HepG2 (cell line): ENCODE measurements around the gene GDF9. TPM values are rescaled to one million over a fixed set of nuclear protein-coding genes. Genes with fewer than 3 reads are reported as not detected.

ENCODE experiments used
- GABPB1 ChIP-seq: IDR thresholded peaks from 2 replicates; pipeline ENCODE4 v1.6.1; 2016; ENCODE audit warnings: mild to moderate bottlenecking, missing genetic modification reagents, moderate library complexity, missing compliant biosample characterization
- RNF219 ChIP-seq: sonication (generic); formaldehyde crosslinking; IDR thresholded peaks from 2 replicates; pipeline ENCODE4 v1.5.0; 2020; ENCODE audit warnings: mild to moderate bottlenecking, missing genetic modification reagents
- ZNF644 ChIP-seq: IDR thresholded peaks from 2 replicates; pipeline ENCODE4 v1.6.1; 2016; ENCODE audit warnings: low read depth
- polyA plus RNA-seq, 8 experiments: library from polyadenylated mRNA; depleted of rRNA in 3 of 8; stranded (reverse) in 7 of 8; unstranded in 1 of 8; fragments of >200 nt; fragmentation: Illumina TruSeq in 4 of 8; extraction: Trizol in 4 of 8; gene quantifications; 2 replicates each; pipeline versions ENCODE4 v1.2.1 to v1.2.3, GENCODE V29; 2011 to 2016; ENCODE audit warnings: low read depth in 4 of 8, missing spikeins in 1 of 8, mixed read lengths in 1 of 8; ENCODE audit not compliant: insufficient read depth in 1 of 8
- small RNA-seq, 3 experiments: library from RNA; depleted of rRNA; stranded (forward); fragments of <200 nt; gene quantifications; one replicate each; pipeline ENCODE3, GENCODE V24; 2012; ENCODE audit warnings: low read depth in 2 of 3, low replicate concordance in 1 of 3; ENCODE audit not compliant: insufficient read length in 3 of 3, insufficient read depth in 2 of 3
- total RNA-seq, 5 experiments: library from RNA; depleted of rRNA; stranded (reverse); fragments of >200 nt; fragmentation: Illumina TruSeq; extraction: Trizol; gene quantifications; 2 replicates each; pipeline ENCODE4 v1.2.3, GENCODE V29; 2016; ENCODE audit warnings: low read depth in 1 of 5

The GDF9 gene
- total and polyA plus RNA-seq, 2 of the 13 experiments (the other 11 are each of a cell fraction or from before 2014, with no cell fraction given): 0.33 to 0.38 TPM

GRCh38 chr5:132812123-132812765, 54.0 kb downstream of the GDF9 start (continued):
- TF ChIP-seq RNF219 (no peak), GABPB1 (no peak), ZNF644 (CRISPR knock-in tag) (no peak)

Small RNA genes within 50 kb of the gene (small RNA-seq; reads per million reads assigned to genes)
- 0 reads per million in 3 experiments for gene RNA5SP192

Other genes starting within 250 kb of the GDF9 start
- not detected in 2 replicates for gene IL13, start 208.3 kb downstream of the GDF9 start, total RNA-seq (2016; rRNA removed; fragmentation: Illumina TruSeq; extraction: Trizol)
- 0.05 TPM in 1 of 2 replicates, not detected in the other for gene IL13, start 208.3 kb downstream of the GDF9 start, polyA plus RNA-seq (2011; rRNA removed)
- not detected in 2 replicates for gene IL4, start 192.5 kb downstream of the GDF9 start, total RNA-seq (2016; rRNA removed; fragmentation: Illumina TruSeq; extraction: Trizol)
- gene IL4, start 192.5 kb downstream of the GDF9 start, polyA plus RNA-seq (2011; rRNA removed): not detected in 2 replicates
- 8.4 and 11.3 TPM in 2 replicates for gene KIF3A, start 128.9 kb downstream of the GDF9 start, total RNA-seq (2016; rRNA removed; fragmentation: Illumina TruSeq; extraction: Trizol)
- 2.3 TPM in 2 replicates for gene KIF3A, start 128.9 kb downstream of the GDF9 start, polyA plus RNA-seq (2011; rRNA removed)
- gene CCNI2, start 119.0 kb downstream of the GDF9 start, total RNA-seq (2016; rRNA removed; fragmentation: Illumina TruSeq; extraction: Trizol): not detected in 2 replicates
- gene CCNI2, start 119.0 kb downstream of the GDF9 start, polyA plus RNA-seq (2011; rRNA removed): 0.03 TPM in 1 of 2 replicates, not detected in the other
- gene SEPTIN8, start 89.2 kb downstream of the GDF9 start, total RNA-seq (2016; rRNA removed; fragmentation: Illumina TruSeq; extraction: Trizol): 49.9 and 50.7 TPM in 2 replicates
- gene SEPTIN8, start 89.2 kb downstream of the GDF9 start, polyA plus RNA-seq (2011; rRNA removed): 41.4 and 52.4 TPM in 2 replicates
- 1.9 and 2.0 TPM in 2 replicates for gene SOWAHA, start 53.2 kb downstream of the GDF9 start, total RNA-seq (2016; rRNA removed; fragmentation: Illumina TruSeq; extraction: Trizol)
- gene SOWAHA, start 53.2 kb downstream of the GDF9 start, polyA plus RNA-seq (2011; rRNA removed): 0.82 and 0.95 TPM in 2 replicates
- 8.9 and 18.2 TPM in 2 replicates for gene SHROOM1, start 35.8 kb downstream of the GDF9 start, total RNA-seq (2016; rRNA removed; fragmentation: Illumina TruSeq; extraction: Trizol)
- 25.7 and 34.5 TPM in 2 replicates for gene SHROOM1, start 35.8 kb downstream of the GDF9 start, polyA plus RNA-seq (2011; rRNA removed)
- 575 and 610 TPM in 2 replicates for gene UQCRQ, start 173 bp upstream of the GDF9 start, total RNA-seq (2016; rRNA removed; fragmentation: Illumina TruSeq; extraction: Trizol)
- 237 and 257 TPM in 2 replicates for gene UQCRQ, start 173 bp upstream of the GDF9 start, polyA plus RNA-seq (2011; rRNA removed)
- 19.8 and 23.9 TPM in 2 replicates for gene LEAP2, start 7.2 kb upstream of the GDF9 start, total RNA-seq (2016; rRNA removed; fragmentation: Illumina TruSeq; extraction: Trizol)
- 51.9 and 70.9 TPM in 2 replicates for gene LEAP2, start 7.2 kb upstream of the GDF9 start, polyA plus RNA-seq (2011; rRNA removed)
- gene AFF4, start 97.2 kb upstream of the GDF9 start, total RNA-seq (2016; rRNA removed; fragmentation: Illumina TruSeq; extraction: Trizol): 22.1 and 30.5 TPM in 2 replicates
- 17.6 and 25.5 TPM in 2 replicates for gene AFF4, start 97.2 kb upstream of the GDF9 start, polyA plus RNA-seq (2011; rRNA removed)
- 40.7 and 54.8 TPM in 2 replicates for gene ZCCHC10, start 160.1 kb upstream of the GDF9 start, total RNA-seq (2016; rRNA removed; fragmentation: Illumina TruSeq; extraction: Trizol)
- gene ZCCHC10, start 160.1 kb upstream of the GDF9 start, polyA plus RNA-seq (2011; rRNA removed): 44.5 and 48.2 TPM in 2 replicates
- 231 and 359 TPM in 2 replicates for gene HSPA4, start 185.5 kb upstream of the GDF9 start, total RNA-seq (2016; rRNA removed; fragmentation: Illumina TruSeq; extraction: Trizol)
- 21.7 and 36.6 TPM in 2 replicates for gene HSPA4, start 185.5 kb upstream of the GDF9 start, polyA plus RNA-seq (2011; rRNA removed)